Measurements from ENCODE around the gene MYO15B. TPM values are rescaled to one million over a fixed set of nuclear protein-coding genes. Genes with fewer than 3 reads are reported as not detected.

The MYO15B gene
- total and polyA plus RNA-seq, 2 of the 4 experiments (the other 2 are of a cell fraction) = 0.18 to 0.65 TPM

DNA sequence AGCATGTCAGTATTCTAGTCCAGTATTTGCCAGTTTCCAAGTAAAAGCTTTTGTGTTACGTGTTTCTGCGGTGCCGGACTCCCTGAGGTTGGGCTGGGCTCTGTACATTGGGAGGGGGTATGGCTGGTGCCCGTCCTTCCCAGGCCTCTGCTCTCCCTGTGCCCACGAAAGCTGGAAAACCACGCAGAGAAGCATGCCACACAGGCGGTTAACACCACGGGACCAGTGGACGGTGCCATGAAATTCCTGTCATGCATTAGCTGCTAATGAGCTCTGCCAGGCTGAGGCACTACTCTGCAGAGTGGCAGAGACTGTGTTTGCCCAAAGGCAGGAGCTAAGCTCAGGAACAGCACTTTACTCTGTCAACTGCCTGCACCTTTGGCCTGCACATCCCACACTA, 53.7 kb downstream of the MYO15B start:
- Histone ChIP-seq H3K4ac (ENCODE audit: low read depth, low read length) (no peak overlapping the region), H2AK9ac (replicated peaks; ENCODE audit: low read depth, low read length, poor library complexity) (no peak overlapping the region), H3K18ac (ENCODE audit: low read depth, low read length) (no peak overlapping the region), H2BK5ac (ENCODE audit: low read depth, low read length, poor library complexity, severe bottlenecking) (no peak overlapping the region), H3K27me3 (ENCODE audit: control insufficient read depth, insufficient read depth, low read length) (no peaks in the 10 kb centered on the region), H3K23ac (ENCODE audit: low read depth, low read length) (no peak overlapping the region), H3K9me1 (ENCODE audit: insufficient read depth, low read length) (no peaks in the 10 kb centered on the region), H3K9me3 (ENCODE audit: control insufficient read depth, insufficient read depth, low read length) (no peaks in the 10 kb centered on the region), H4K5ac (ENCODE audit: low read depth, low read length) (no peak overlapping the region), H2AFZ (replicated peaks; ENCODE audit: low read length, poor library complexity) (no peak overlapping the region), H3K9ac (ENCODE audit: low read depth, low read length) (no peak overlapping the region), H3K4me2 (ENCODE audit: low read depth, low read length) (no peak overlapping the region), H3K56ac (ENCODE audit: extremely low read depth, insufficient read depth, low read length) (no peak overlapping the region), H2BK15ac (ENCODE audit: low read depth, low read length) (no peak overlapping the region), H3K36me3 (ENCODE audit: control insufficient read depth, insufficient read depth, low read length) (peaks cover 11% of the 10 kb centered on the region), H2BK120ac (ENCODE audit: low read depth, low read length) (no peak overlapping the region), H3K79me1 (ENCODE audit: low read depth in 1 of 2, low read length in 2 of 2) (no peaks in the 10 kb centered on the region; a peak in 1 of 4 replicates), H3K14ac (replicated peaks; ENCODE audit: low read depth, low read length) (no peak overlapping the region), H2AK5ac (ENCODE audit: low read depth, low read length) (no peak overlapping the region), H2BK20ac (ENCODE audit: low read depth, low read length) (no peak overlapping the region), H4K91ac (ENCODE audit: insufficient read depth, low read depth, low read length) (no peak overlapping the region), H3K4me1 (ENCODE audit: control insufficient read depth, insufficient read depth, low read length) (no peaks in the 10 kb centered on the region), H4K20me1 (ENCODE audit: insufficient read depth, low read length) (no peaks in the 10 kb centered on the region; the same call in 1 of the 2 replicates), H3K27ac (ENCODE audit: insufficient read depth, low read length) (no peak overlapping the region), H4K8ac (ENCODE audit: low read depth in 2 of 2, low read length in 2 of 2) (no peak overlapping the region), H3K4me3 (ENCODE audit: insufficient read depth, low read depth, low read length) (no peak overlapping the region)
- CTCF ChIA-PET = interaction anchor here (5.1 kb wide), 1 partner anchor 8 kb away, joined by 30 read pairs; the partner anchor contains the start of gene SMIM5
- POLR2A ChIA-PET (ENCODE audit: unreplicated experiment) = no interaction called here
- no peak for DNase-seq
- WGBS, 2 experiments (ENCODE audit: extremely low coverage in 2 of 2, insufficient read length in 1 of 2) = 92% methylated on average over 5 of the region's 9 CpGs; no CpG with 5 or more reads in 1 of the 2 experiments
- ATAC-seq (ENCODE audit: low read depth) = no peak
- BruUV-seq (replicated peaks) = no TSS peak
- intact Hi-C loops (cut with micrococcal nuclease) = no loop called here
- in situ Hi-C loops (cut with MboI; ENCODE audit: low sequenced_read_pairs) = no loop called here
- dilution Hi-C loops (cut with HindIII; ENCODE audit: low sequenced_read_pairs, unreplicated experiment) = no loop called here
- TF ChIP-seq CEBPB (IDR thresholded peaks at IDR 0.05; ENCODE audit: low read depth, low read length) = no peak
- TF ChIP-seq ELK1 (IDR thresholded peaks at IDR 0.05; ENCODE audit: borderline replicate concordance, low read depth, low read length) = no peak
- TF ChIP-seq POLR2A (IDR thresholded peaks at IDR 0.05; ENCODE audit: low read depth, low read length) = no peak
- TF ChIP-seq CTCF (conservative IDR thresholded peaks at IDR 0.05; ENCODE audit: low read depth, low read length) = no peak
- no peak for TF ChIP-seq MAFK (IDR thresholded peaks at IDR 0.05; ENCODE audit: low read depth, low read length)
- no peak for TF ChIP-seq RCOR1 (IDR thresholded peaks at IDR 0.05; ENCODE audit: insufficient replicate concordance, low read length)
- TF ChIP-seq CHD1 (IDR thresholded peaks at IDR 0.05; ENCODE audit: low read depth, low read length) = no peak
- no peak for TF ChIP-seq SMC3 (IDR thresholded peaks at IDR 0.05; ENCODE audit: low read depth, low read length)
- no peak for TF ChIP-seq BHLHE40 (IDR thresholded peaks at IDR 0.05; ENCODE audit: low read depth, low read length)
- no peak for TF ChIP-seq RFX5 (IDR thresholded peaks at IDR 0.05; ENCODE audit: low read depth, low read length)
- TF ChIP-seq FOS (IDR thresholded peaks at IDR 0.05; ENCODE audit: low read depth, low read length) = no peak
- no peak for TF ChIP-seq MAZ (IDR thresholded peaks at IDR 0.05; ENCODE audit: borderline replicate concordance, low read depth, low read length)
- no peak for TF ChIP-seq MXI1 (IDR thresholded peaks at IDR 0.05; ENCODE audit: borderline replicate concordance, low read depth, low read length)
- TF ChIP-seq USF2 (IDR thresholded peaks at IDR 0.05; ENCODE audit: low read depth, low read length) = no peak
- TF ChIP-seq RAD21 (IDR thresholded peaks at IDR 0.05; ENCODE audit: low read length) = no peak

Data from IMR-90 (cell line).